Kidney epithelial cell (primary cell): ENCODE results near the gene PIEZO1. TPM values are rescaled to one million over a fixed set of nuclear protein-coding genes. Genes with fewer than 3 reads are reported as not detected.

Source experiments
- DNase-seq: peaks from one replicate; pipeline ENCODE4 v3.0.0-alpha.2; 2010; ENCODE audit warnings: low read depth
- H3K27me3 ChIP-seq: 2 replicates; pipeline ENCODE4 v1.6.0; 2011; ENCODE audit warnings: low read length; ENCODE audit not compliant: control insufficient read depth, insufficient read depth
- H3K36me3 ChIP-seq: 2 replicates; pipeline ENCODE4 v1.5.1; 2011; ENCODE audit warnings: low read length; ENCODE audit not compliant: control insufficient read depth, insufficient read depth
- H3K4me3 ChIP-seq: 2 replicates; pipeline ENCODE4 v1.5.1; 2011; ENCODE audit warnings: low read depth, mild to moderate bottlenecking, control low read depth, low read length
- CTCF ChIP-seq: IDR thresholded peaks from 2 replicates; pipeline ENCODE4 v1.5.1; 2011; ENCODE audit warnings: mild to moderate bottlenecking, moderate library complexity, low read length, control low read depth, inconsistent platforms; ENCODE audit not compliant: insufficient read depth, poor library complexity, severe bottlenecking
- total RNA-seq: library from RNA; depleted of rRNA; stranded (reverse); fragments of >200 nt; gene quantifications from 2 replicates; pipeline ENCODE4 v1.2.3, GENCODE V29; 2015

The PIEZO1 gene
- total RNA-seq, 1 donor from 2014 or later, result 309 TPM

- no peak for DNase-seq
- Histone ChIP-seq H3K27me3 (peaks cover 31% of the 10 kb centered on the region), H3K4me3 (no peak overlapping the region), H3K36me3 (no peaks in the 10 kb centered on the region)
- no peak for TF ChIP-seq CTCF
Measured at GRCh38 chr16:88691924-88692560, 93.0 kb downstream of the PIEZO1 start.

GRCh38 chr16:88691129-88691813 is 93.7 kb downstream of the PIEZO1 start:
- Histone ChIP-seq H3K27me3 (peaks cover 36% of the 10 kb centered on the region), H3K36me3 (no peaks in the 10 kb centered on the region), H3K4me3 (no peak overlapping the region)
- no peak for DNase-seq
- no peak for TF ChIP-seq CTCF

DNA sequence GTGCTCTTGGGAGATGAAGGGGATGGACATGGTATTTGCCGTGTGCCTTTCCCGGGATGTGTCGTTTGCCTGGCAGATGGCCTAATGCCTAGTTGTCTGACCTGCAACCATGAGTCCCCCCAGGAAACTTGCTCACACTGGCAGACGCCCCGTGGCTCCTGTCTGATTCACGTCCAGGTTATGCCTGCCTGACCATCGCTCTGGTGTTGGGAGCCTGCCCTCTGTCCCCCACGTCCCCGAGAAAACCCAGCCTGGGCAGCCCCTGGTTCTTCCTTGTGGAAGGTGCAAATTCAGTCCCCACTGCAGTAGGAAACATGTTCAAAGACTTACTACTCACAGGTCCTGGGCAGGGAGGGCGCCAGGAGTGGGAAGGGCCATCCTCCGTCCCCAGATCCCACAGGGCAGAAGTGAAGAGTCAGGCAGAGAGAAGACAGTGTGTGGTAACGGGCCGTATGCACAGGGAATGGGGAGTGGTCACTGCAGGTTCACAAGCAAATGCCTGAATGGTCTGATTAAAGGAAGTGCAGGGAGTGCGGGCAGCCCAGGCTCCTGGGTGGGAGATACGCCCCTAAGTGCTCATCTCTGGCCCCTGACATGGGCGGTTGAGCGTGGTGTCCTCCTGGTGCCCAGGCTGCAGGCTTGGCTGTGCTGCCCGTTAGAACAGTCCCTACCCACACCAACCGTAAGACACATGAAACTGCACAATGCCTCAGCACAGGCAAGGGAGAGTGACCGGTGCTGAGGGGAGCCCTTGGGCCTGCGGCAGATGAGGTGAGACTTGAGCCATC is 94.5 kb downstream of the PIEZO1 start:
- no peak for DNase-seq
- H3K27me3 ChIP-seq, result peaks cover 43% of the 10 kb centered on the region
- TF ChIP-seq CTCF, result no peak
- H3K4me3 ChIP-seq, result no peak overlapping the region
- H3K36me3 ChIP-seq, result no peaks in the 10 kb centered on the region

GRCh38 chr16:88688013-88688778 is 96.8 kb downstream of the PIEZO1 start:
- no peak for TF ChIP-seq CTCF
- Histone ChIP-seq H3K27me3 (peaks cover 57% of the 10 kb centered on the region), H3K4me3 (no peak overlapping the region), H3K36me3 (no peaks in the 10 kb centered on the region)
- DNase-seq, result no peak

DNA sequence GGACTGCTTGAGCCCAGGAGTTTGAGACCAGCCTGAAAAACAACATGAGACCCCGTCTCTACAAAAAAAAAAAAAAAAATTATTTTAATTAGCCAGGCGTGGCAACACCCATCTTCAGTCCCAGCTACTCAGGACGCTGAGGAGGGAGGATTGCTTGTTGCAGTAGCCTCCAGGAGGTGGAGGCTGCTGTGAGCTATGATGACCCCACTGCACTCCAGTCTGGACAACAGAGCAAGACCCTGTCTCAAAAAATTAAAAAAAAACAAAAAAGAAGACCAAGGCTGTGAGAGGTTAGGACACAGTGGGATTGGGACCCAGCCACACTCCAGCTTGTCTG is 97.4 kb downstream of the PIEZO1 start:
- H3K4me3 ChIP-seq, result no peak overlapping the region
- no peaks in the 10 kb centered on the region for H3K36me3 ChIP-seq
- TF ChIP-seq CTCF, result no peak
- DNase-seq, result no peak
- peaks cover 57% of the 10 kb centered on the region for H3K27me3 ChIP-seq
